Measurements from ENCODE around the gene GPT2. TPM values are rescaled to one million over a fixed set of nuclear protein-coding genes. Genes with fewer than 3 reads are reported as not detected.

The GPT2 gene
- total RNA-seq, 1 experiment from 2014 or later = 68.9 TPM

- H3K4me1 Mint-ChIP-seq (ENCODE audit: low read depth, unreplicated experiment) = peaks cover 47% of the 10 kb centered on the region
- BruUV-seq (replicated peaks) = no TSS peak
- peak overlapping the region; percentile 97 for H3K27ac Mint-ChIP-seq (ENCODE audit: unreplicated experiment)
- peaks cover 48% of the 10 kb centered on the region for H3K36me3 Mint-ChIP-seq (ENCODE audit: insufficient read depth, unreplicated experiment)
- H3K27me3 Mint-ChIP-seq (ENCODE audit: unreplicated experiment) = no peaks in the 10 kb centered on the region
- intact Hi-C loops (cut with micrococcal nuclease; ENCODE audit: unreplicated experiment) = loop anchor here (2.0 kb wide), 1 partner anchor 28 kb away; no protein-coding TSS in a partner anchor
- no peak for DNase-seq
- H3K9me3 Mint-ChIP-seq (ENCODE audit: low read depth, unreplicated experiment) = no peaks in the 10 kb centered on the region
- H3K4me3 Mint-ChIP-seq (ENCODE audit: low read depth, unreplicated experiment) = peak overlapping the region; percentile 82
- CTCF ChIA-PET = interaction anchor here (0.9 to 1.8 kb wide), 4 partner anchors 9 to 29 kb away, joined by 3 to 6 read pairs (median 4); no protein-coding TSS in a partner anchor
- TF ChIP-seq, protein P1, sequence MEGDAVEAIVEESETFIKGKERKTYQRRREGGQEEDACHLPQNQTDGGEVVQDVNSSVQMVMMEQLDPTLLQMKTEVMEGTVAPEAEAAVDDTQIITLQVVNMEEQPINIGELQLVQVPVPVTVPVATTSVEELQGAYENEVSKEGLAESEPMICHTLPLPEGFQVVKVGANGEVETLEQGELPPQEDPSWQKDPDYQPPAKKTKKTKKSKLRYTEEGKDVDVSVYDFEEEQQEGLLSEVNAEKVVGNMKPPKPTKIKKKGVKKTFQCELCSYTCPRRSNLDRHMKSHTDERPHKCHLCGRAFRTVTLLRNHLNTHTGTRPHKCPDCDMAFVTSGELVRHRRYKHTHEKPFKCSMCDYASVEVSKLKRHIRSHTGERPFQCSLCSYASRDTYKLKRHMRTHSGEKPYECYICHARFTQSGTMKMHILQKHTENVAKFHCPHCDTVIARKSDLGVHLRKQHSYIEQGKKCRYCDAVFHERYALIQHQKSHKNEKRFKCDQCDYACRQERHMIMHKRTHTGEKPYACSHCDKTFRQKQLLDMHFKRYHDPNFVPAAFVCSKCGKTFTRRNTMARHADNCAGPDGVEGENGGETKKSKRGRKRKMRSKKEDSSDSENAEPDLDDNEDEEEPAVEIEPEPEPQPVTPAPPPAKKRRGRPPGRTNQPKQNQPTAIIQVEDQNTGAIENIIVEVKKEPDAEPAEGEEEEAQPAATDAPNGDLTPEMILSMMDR (IDR thresholded peaks at IDR 0.05; ENCODE audit: unreplicated experiment) = no peak
These were observed 1.2 kb upstream of the GPT2 start for GRCh38 chr16:46882940-46883307.

GRCh38 chr16:46883353-46883689, 841 bp upstream of the GPT2 start:
- DNase-seq = peak; percentile 37
- H3K27me3 Mint-ChIP-seq (ENCODE audit: unreplicated experiment) = no peaks in the 10 kb centered on the region
- TF ChIP-seq, protein P1 (IDR thresholded peaks at IDR 0.05; ENCODE audit: unreplicated experiment) = no peak
- intact Hi-C loops (cut with micrococcal nuclease; ENCODE audit: unreplicated experiment) = loop anchor here (2.0 kb wide), 1 partner anchor 29 kb away; no protein-coding TSS in a partner anchor
- H3K9me3 Mint-ChIP-seq (ENCODE audit: low read depth, unreplicated experiment) = no peaks in the 10 kb centered on the region
- peaks cover 48% of the 10 kb centered on the region for H3K36me3 Mint-ChIP-seq (ENCODE audit: insufficient read depth, unreplicated experiment)
- peak overlapping the region; percentile 97 for H3K27ac Mint-ChIP-seq (ENCODE audit: unreplicated experiment)
- CTCF ChIA-PET = interaction anchor here (0.8 to 1.8 kb wide), 8 partner anchors 10 to 37 kb away, joined by 3 to 7 read pairs (median 4); no protein-coding TSS in a partner anchor
- H3K4me3 Mint-ChIP-seq (ENCODE audit: low read depth, unreplicated experiment) = peak overlapping the region; percentile 82
- H3K4me1 Mint-ChIP-seq (ENCODE audit: low read depth, unreplicated experiment) = peaks cover 50% of the 10 kb centered on the region
- TSS peak; percentile 97 for BruUV-seq (replicated peaks)

DNA sequence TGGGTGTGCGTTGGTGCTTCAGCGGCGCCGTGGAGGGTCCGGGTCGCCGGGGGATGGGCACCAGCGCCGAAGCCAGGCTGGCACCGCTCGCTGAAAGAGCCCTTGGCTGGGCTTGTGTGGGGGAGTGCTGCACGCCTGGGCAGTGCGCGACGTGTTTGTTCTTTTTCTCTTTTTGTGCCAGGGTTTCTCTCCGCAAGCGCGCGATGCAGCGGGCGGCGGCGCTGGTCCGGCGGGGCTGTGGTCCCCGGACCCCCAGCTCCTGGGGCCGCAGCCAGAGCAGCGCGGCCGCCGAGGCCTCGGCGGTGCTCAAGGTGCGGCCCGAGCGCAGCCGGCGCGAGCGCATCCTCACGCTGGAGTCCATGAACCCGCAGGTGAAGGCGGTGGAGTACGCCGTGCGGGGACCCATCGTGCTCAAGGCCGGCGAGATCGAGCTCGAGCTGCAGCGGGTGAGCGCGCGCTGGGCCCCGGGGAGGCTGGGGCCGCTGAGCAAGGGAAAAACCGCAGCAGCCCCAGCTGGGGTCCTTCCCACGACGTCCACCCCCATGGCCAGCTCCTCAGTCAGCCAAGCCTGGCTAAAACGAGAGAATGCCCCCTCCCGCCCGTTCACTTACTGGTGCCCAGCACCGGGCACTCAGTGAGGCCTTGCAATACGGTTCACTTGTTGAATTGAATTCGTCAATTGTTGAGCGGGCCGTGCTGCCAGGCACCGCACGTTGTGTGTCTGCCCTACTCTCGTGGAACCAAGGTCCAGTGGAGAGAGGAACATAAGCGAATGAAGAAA, 541 bp downstream of the GPT2 start:
- DNase-seq = no peak
- Mint-ChIP-seq H3K9me3 (ENCODE audit: low read depth, unreplicated experiment) (no peaks in the 10 kb centered on the region), H3K4me1 (ENCODE audit: low read depth, unreplicated experiment) (peaks cover 50% of the 10 kb centered on the region), H3K27ac (ENCODE audit: unreplicated experiment) (peak overlapping the region; percentile 97), H3K4me3 (ENCODE audit: low read depth, unreplicated experiment) (peak overlapping the region; percentile 82), H3K36me3 (ENCODE audit: insufficient read depth, unreplicated experiment) (peaks cover 51% of the 10 kb centered on the region), H3K27me3 (ENCODE audit: unreplicated experiment) (no peaks in the 10 kb centered on the region)
- TF ChIP-seq, protein P1 (IDR thresholded peaks at IDR 0.05; ENCODE audit: unreplicated experiment) = no peak
- TSS peak; percentile 25 for BruUV-seq (replicated peaks)
- intact Hi-C loops (cut with micrococcal nuclease; ENCODE audit: unreplicated experiment) = no loop called here
- CTCF ChIA-PET = interaction anchor here (0.6 to 2.7 kb wide), 9 partner anchors 19 to 83 kb away, joined by 3 to 10 read pairs (median 4); no protein-coding TSS in a partner anchor

DNA sequence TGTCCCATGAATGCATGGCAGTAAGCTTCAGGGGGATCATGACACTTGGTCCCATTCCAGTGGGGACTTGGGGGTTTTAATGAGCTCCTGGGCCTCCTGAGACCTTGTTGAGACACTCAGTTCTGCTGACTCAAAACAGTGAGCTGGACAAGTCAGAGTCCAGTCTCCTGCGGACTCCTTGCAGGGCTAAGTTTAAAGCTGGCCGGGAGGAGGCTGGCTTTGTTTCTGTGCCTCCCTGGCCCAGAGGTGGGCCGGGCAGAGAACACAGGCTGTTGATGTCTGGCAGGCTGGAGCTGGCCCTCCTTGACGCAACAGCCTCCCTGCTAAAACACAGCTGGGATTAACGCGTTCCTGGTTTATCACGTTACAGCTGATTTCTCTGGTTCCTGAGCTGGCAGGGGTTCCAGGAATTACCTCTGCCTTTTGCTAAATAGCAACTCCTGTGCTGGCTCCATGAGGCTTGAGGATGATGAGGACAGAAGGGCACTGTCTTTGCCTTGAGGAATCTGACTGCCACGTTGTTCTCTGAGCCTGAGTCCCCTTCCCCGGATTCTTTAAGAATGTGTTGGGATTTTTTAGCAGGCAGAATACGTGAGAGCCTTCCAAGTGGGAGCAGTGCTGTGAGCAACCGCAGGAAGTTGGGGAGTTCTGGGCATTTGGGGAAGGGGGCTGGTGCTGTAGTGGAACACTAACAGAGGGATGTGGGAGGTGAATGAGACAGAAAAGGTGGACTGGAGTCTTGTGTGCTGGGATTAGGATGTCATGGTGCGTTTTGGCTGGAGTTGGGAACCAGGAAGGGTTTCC, 2.0 kb downstream of the GPT2 start:
- Mint-ChIP-seq H3K27me3 (ENCODE audit: unreplicated experiment) (no peaks in the 10 kb centered on the region), H3K36me3 (ENCODE audit: insufficient read depth, unreplicated experiment) (peaks cover 58% of the 10 kb centered on the region), H3K27ac (ENCODE audit: unreplicated experiment) (peak overlapping the region; percentile 89), H3K4me3 (ENCODE audit: low read depth, unreplicated experiment) (peak overlapping the region; percentile 82), H3K4me1 (ENCODE audit: low read depth, unreplicated experiment) (peaks cover 56% of the 10 kb centered on the region), H3K9me3 (ENCODE audit: low read depth, unreplicated experiment) (no peaks in the 10 kb centered on the region)
- CTCF ChIA-PET = interaction anchor here (0.7 to 2.7 kb wide), 4 partner anchors 10 to 34 kb away, joined by 3 to 10 read pairs (median 4); no protein-coding TSS in a partner anchor
- no peak for DNase-seq
- intact Hi-C loops (cut with micrococcal nuclease; ENCODE audit: unreplicated experiment) = no loop called here
- TF ChIP-seq, protein P1 (IDR thresholded peaks at IDR 0.05; ENCODE audit: unreplicated experiment) = no peak
- no TSS peak for BruUV-seq (replicated peaks)
